Esophagus squamous epithelium (tissue), 4 donors: ENCODE data around the gene S100A12.

ENCODE experiments used
- CTCF ChIP-seq, 6 experiments: fragments of 450-650 bp in 4 of 6; fragments of 200-600 bp in 2 of 6; sonication (generic) in 2 of 6; IDR thresholded peaks; one replicate each; pipeline ENCODE4 v1.5.1; 2016 to 2019; ENCODE audit warnings: antibody characterized with exemption in 6 of 6, mild to moderate bottlenecking in 4 of 6, moderate library complexity in 4 of 6
- POLR2A ChIP-seq, 4 donors: fragments of 450-650 bp; IDR thresholded peaks; one replicate each; pipeline ENCODE4 v1.6.1; 2017; ENCODE audit warnings: antibody characterized with exemption in 4 of 4, mild to moderate bottlenecking in 4 of 4, moderate library complexity in 3 of 4

DNA sequence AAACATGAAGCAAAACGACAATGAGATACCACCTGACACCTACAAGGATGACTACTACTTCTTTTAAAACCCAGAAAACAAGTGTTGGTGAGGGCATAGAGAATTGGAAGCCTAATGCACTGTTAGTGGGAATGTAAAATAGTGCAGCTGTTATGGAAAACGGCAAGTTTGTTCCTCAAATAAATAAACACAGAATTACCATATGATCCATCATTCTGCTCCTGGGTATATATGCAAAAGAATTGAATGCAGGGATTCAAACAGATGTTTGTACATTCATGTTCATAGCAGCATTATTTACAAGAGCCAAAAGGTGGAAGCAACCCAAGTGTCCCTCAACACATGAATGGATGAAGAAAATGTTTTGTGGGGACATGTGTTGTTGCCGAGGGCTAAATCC is 16.8 kb upstream of the S100A12 start:
- TF ChIP-seq CTCF (IDR thresholded peaks at IDR 0.05) (no peak), POLR2A (IDR thresholded peaks at IDR 0.05) (no peak)
